A549 (cell line): ENCODE data around the gene PCSK5. TPM values are rescaled to one million over a fixed set of nuclear protein-coding genes. Genes with fewer than 3 reads are reported as not detected.

Experiments
- ATAC-seq, 2 experiments: fragments of 200-7000 bp in 1 of 2; fragments of >200 bp in 1 of 2; cut with Nextera tagmentation in 1 of 2; cut with Tn5 transposase in 1 of 2; 3 replicates each; pipeline versions ENCODE4 v1.8.0 to v1.9.1; 2018 to 2020; ENCODE audit warnings: mild to moderate bottlenecking in 1 of 2, moderate library complexity in 1 of 2
- CTCF ChIA-PET: fragments of 300-600 bp; sonication (Branson Sonifier 250); formaldehyde crosslinking; extraction: SDS; loops from one replicate; lab custom pipeline; 2021; ENCODE audit warnings: antibody characterized with exemption, inconsistent platforms; lab: Yijun Ruan, JAX
- POLR2A ChIA-PET: fragments of 350-600 bp; formaldehyde crosslinking; extraction: SDS; loops from one replicate; lab custom pipeline; 2021; ENCODE audit warnings: antibody characterized with exemption, inconsistent platforms; lab: Yijun Ruan, JAX
- DNase-seq, 2 experiments: peaks; one replicate each; pipeline versions ENCODE4 v3.0.0 to v3.0.0-alpha.2; 2011 to 2016; ENCODE audit warnings: low read depth in 1 of 2, low spot score in 1 of 2
- FAIRE-seq: peaks from 2 replicates; lab custom pipeline; 2011; peaks lifted over from hg19 to GRCh38; lab: Jason Lieb, UNC
- H3K27ac ChIP-seq, 2 experiments: fragments of >200 bp; sonication (Bioruptor Twin); formaldehyde crosslinking; 3 replicates each; pipeline ENCODE4 v1.5.1; 2016 to 2017
- H3K4me1 ChIP-seq: fragments of >200 bp; sonication (Bioruptor Twin); formaldehyde crosslinking; 3 replicates; pipeline ENCODE4 v1.6.1; 2016
- H3K4me2 ChIP-seq: fragments of >200 bp; sonication (Bioruptor Twin); formaldehyde crosslinking; 3 replicates; pipeline ENCODE4 v1.6.1; 2016
- H3K4me3 ChIP-seq: fragments of >200 bp; sonication (Bioruptor Twin); formaldehyde crosslinking; 3 replicates; pipeline ENCODE4 v1.5.1; 2016
- H3K9me3 ChIP-seq: fragments of >200 bp; sonication (Bioruptor Twin); formaldehyde crosslinking; 3 replicates; pipeline ENCODE4 v1.6.1; 2016
- CBX8 ChIP-seq: fragments of 200-600 bp; sonication (generic); IDR thresholded peaks from 2 replicates; pipeline ENCODE4 v1.6.1; 2016
- CHD2 ChIP-seq: fragments of 150-350 bp; IDR thresholded peaks from 2 replicates; pipeline ENCODE4 v1.6.1; 2014; ENCODE audit warnings: low read length; ENCODE audit not compliant: partially characterized antibody
- EHF ChIP-seq: fragments of 250-450 bp; sonication (Bioruptor Pico); IDR thresholded peaks from 2 replicates; pipeline ENCODE4 v1.5.0; 2020; ENCODE audit warnings: mild to moderate bottlenecking
- EHMT2 ChIP-seq: fragments of 200-600 bp; sonication (generic); IDR thresholded peaks from 2 replicates; pipeline ENCODE4 v1.6.1; 2016; ENCODE audit warnings: antibody characterized with exemption, low read depth, mild to moderate bottlenecking, moderate library complexity
- FOSL2 ChIP-seq, 2 experiments: fragments of 450-650 bp in 1 of 2; fragments of >200 bp in 1 of 2; sonication (Bioruptor Twin) in 1 of 2; formaldehyde crosslinking; IDR thresholded peaks; 2 replicates each; pipeline versions ENCODE4 v1.5.0 to v1.6.1; 2016 to 2020; ENCODE audit warnings: mild to moderate bottlenecking in 1 of 2, moderate library complexity in 1 of 2
- FOXS1 ChIP-seq: fragments of 250-450 bp; sonication (Bioruptor Pico); IDR thresholded peaks from 2 replicates; pipeline ENCODE4 v1.5.0; 2020; ENCODE audit warnings: mild to moderate bottlenecking, moderate library complexity
- HDAC2 ChIP-seq: fragments of 200-600 bp; sonication (generic); IDR thresholded peaks from 2 replicates; pipeline ENCODE4 v1.6.1; 2016
- HOXB13 ChIP-seq: fragments of 250-450 bp; sonication (Bioruptor Pico); IDR thresholded peaks from 2 replicates; pipeline ENCODE4 v1.5.0; 2020; ENCODE audit warnings: low read depth, mild to moderate bottlenecking, moderate library complexity
- JUNB ChIP-seq: fragments of >200 bp; sonication (Bioruptor Twin); formaldehyde crosslinking; IDR thresholded peaks from 2 replicates; pipeline ENCODE4 v1.6.1; 2016
- KDM1A ChIP-seq: fragments of 200-600 bp; sonication (generic); IDR thresholded peaks from 2 replicates; pipeline ENCODE4 v1.6.1; 2016; ENCODE audit warnings: low read depth, mild to moderate bottlenecking
- MAFK ChIP-seq: fragments of 450-650 bp; IDR thresholded peaks from 2 replicates; pipeline ENCODE4 v1.6.1; 2014; ENCODE audit not compliant: partially characterized antibody
- MAX ChIP-seq: IDR thresholded peaks from 2 replicates; pipeline ENCODE4 v1.6.1; 2012
- MYC ChIP-seq: IDR thresholded peaks from 2 replicates; pipeline ENCODE4 v1.6.1; 2012; ENCODE audit warnings: mild to moderate bottlenecking, inconsistent platforms, low read length, improper control_type of control experiment, borderline replicate concordance
- NPAS2 ChIP-seq: fragments of 250-450 bp; sonication (Bioruptor Pico); IDR thresholded peaks from 2 replicates; pipeline ENCODE4 v1.8.0; 2022; ENCODE audit warnings: mild to moderate bottlenecking, moderate library complexity, borderline replicate concordance
- PHF8 ChIP-seq: fragments of 200-600 bp; sonication (generic); IDR thresholded peaks from 2 replicates; pipeline ENCODE4 v1.6.1; 2016; ENCODE audit warnings: low read depth, mild to moderate bottlenecking, antibody characterized with exemption, moderate library complexity, borderline replicate concordance
- POLR2A ChIP-seq: IDR thresholded peaks from 2 replicates; pipeline ENCODE4 v1.6.1; 2012; ENCODE audit warnings: mild to moderate bottlenecking, low read length
- ZFP36 ChIP-seq: fragments of 450-650 bp; IDR thresholded peaks from 2 replicates; pipeline ENCODE4 v1.6.1; 2014; ENCODE audit warnings: borderline replicate concordance; ENCODE audit not compliant: partially characterized antibody
- ZSCAN20 ChIP-seq: fragments of 250-450 bp; sonication (Bioruptor Pico); IDR thresholded peaks from 2 replicates; pipeline ENCODE4 v1.8.0; 2022; ENCODE audit warnings: mild to moderate bottlenecking, moderate library complexity
- WGBS: methylation state at CpG from one replicate; pipeline ENCODE4 v1.1.6; 2017; ENCODE audit errors: missing lambda C conversion rate; 5-methylcytosine and 5-hydroxymethylcytosine counted together
- polyA plus RNA-seq, 4 experiments: library from polyadenylated mRNA; depleted of rRNA in 3 of 4; stranded (reverse); fragments of >200 nt; fragmentation: RNase III in 1 of 4; extraction: RNeasy Plus Mini Kit Qiagen cat#74134 plus additional on column Dnase treatment in 1 of 4; gene quantifications; 2 replicates in 3 of 4; 3 replicates in 1 of 4; pipeline ENCODE4 v1.2.3, GENCODE V29; 2011 to 2017
- TF ChIP-seq, protein P1 (sequence below): fragments of >200 bp; sonication (Bioruptor Twin); formaldehyde crosslinking; IDR thresholded peaks from 2 replicates; pipeline ENCODE4 v1.6.1; 2016
- TF ChIP-seq, protein P2 (sequence below): fragments of 450-650 bp; IDR thresholded peaks from 2 replicates; pipeline ENCODE4 v1.6.1; 2014; ENCODE audit warnings: antibody characterized with exemption

The PCSK5 gene
- polyA plus RNA-seq, 2 of the 4 experiments (the other 2 are of a cell fraction): 1.3 to 6.7 TPM

DNA sequence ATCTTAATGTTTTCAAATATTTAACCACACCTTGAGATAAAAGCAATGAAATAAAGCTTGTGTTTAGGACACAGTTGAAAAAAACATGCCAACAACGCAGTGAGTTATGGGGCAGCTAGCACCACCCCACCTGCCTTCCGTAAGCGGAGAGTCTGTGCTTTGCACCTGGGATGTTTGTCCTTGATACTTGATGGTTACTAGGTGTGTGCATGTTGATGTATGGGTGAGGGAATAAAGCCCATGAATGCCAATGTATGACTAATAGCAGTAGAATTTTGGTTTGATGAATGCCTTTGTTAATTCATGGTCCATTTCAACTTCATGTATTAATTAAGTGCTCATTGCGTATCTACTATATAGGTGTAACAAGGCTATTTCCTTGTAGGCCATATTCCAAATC lies 74.0 kb downstream of the PCSK5 start:
- Histone ChIP-seq H3K27ac (no peak overlapping the region), H3K4me3 (no peak overlapping the region), H3K9me3 (no peaks in the 10 kb centered on the region), H3K4me2 (no peak overlapping the region), H3K4me1 (no peaks in the 10 kb centered on the region)
- ATAC-seq (no peak), DNase-seq (peak in 1 of 2 experiments; percentile 17)
- POLR2A ChIA-PET: no interaction called here
- WGBS: 74% methylated on average over 4 of the region's 4 CpGs
- no peak for TF ChIP-seq HDAC2
- no peak for TF ChIP-seq EHMT2
- no peak for TF ChIP-seq FOXS1 (CRISPR knock-in tag)
- TF ChIP-seq NPAS2: no peak
- no peak for TF ChIP-seq ZFP36
- TF ChIP-seq, all 56 proteins: peak for 0
- CTCF ChIA-PET: no interaction called here
- no peak for FAIRE-seq

- Histone ChIP-seq H3K4me2 (no peak overlapping the region), H3K4me3 (no peak overlapping the region), H3K27ac (no peak overlapping the region), H3K4me1 (no peaks in the 10 kb centered on the region), H3K9me3 (no peaks in the 10 kb centered on the region)
- TF ChIP-seq, protein P1, sequence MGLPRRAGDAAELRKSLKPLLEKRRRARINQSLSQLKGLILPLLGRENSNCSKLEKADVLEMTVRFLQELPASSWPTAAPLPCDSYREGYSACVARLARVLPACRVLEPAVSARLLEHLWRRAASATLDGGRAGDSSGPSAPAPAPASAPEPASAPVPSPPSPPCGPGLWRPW: no peak
- TF ChIP-seq MAFK (no peak), HDAC2 (no peak), JUNB (no peak), FOXS1 (CRISPR knock-in tag) (no peak), CHD2 (no peak)
- DNase-seq (no peak), FAIRE-seq (no peak), ATAC-seq (no peak)
- POLR2A ChIA-PET: no interaction called here
- CTCF ChIA-PET: no interaction called here
- WGBS: 53% methylated on average over 4 of the region's 4 CpGs
These were observed 74.8 kb downstream of the PCSK5 start for GRCh38 chr9:75965231-75965630.

- Histone ChIP-seq H3K4me1 (no peaks in the 10 kb centered on the region), H3K4me2 (no peak overlapping the region), H3K27ac (no peak overlapping the region), H3K9me3 (no peaks in the 10 kb centered on the region), H3K4me3 (no peak overlapping the region)
- ChIA-PET POLR2A (no interaction called here), CTCF (no interaction called here)
- DNase-seq (no peak), ATAC-seq (no peak), FAIRE-seq (no peak)
- 82% methylated on average over 7 of the region's 7 CpGs for WGBS
- TF ChIP-seq, protein P2, sequence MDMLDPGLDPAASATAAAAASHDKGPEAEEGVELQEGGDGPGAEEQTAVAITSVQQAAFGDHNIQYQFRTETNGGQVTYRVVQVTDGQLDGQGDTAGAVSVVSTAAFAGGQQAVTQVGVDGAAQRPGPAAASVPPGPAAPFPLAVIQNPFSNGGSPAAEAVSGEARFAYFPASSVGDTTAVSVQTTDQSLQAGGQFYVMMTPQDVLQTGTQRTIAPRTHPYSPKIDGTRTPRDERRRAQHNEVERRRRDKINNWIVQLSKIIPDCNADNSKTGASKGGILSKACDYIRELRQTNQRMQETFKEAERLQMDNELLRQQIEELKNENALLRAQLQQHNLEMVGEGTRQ: no peak
- no peak for TF ChIP-seq JUNB
- no peak for TF ChIP-seq PHF8
- no peak for TF ChIP-seq FOSL2 (IDR thresholded peaks at IDR 0.05)
- TF ChIP-seq FOSL2 (CRISPR knock-in tag; IDR thresholded peaks at IDR 0.05): no peak
- TF ChIP-seq MAX: no peak
- no peak for TF ChIP-seq EHF (CRISPR knock-in tag)
- no peak for TF ChIP-seq CBX8
- TF ChIP-seq KDM1A: no peak
- TF ChIP-seq ZSCAN20: no peak
These were observed 77.1 kb downstream of the PCSK5 start for GRCh38 chr9:75967556-75967955.

DNA sequence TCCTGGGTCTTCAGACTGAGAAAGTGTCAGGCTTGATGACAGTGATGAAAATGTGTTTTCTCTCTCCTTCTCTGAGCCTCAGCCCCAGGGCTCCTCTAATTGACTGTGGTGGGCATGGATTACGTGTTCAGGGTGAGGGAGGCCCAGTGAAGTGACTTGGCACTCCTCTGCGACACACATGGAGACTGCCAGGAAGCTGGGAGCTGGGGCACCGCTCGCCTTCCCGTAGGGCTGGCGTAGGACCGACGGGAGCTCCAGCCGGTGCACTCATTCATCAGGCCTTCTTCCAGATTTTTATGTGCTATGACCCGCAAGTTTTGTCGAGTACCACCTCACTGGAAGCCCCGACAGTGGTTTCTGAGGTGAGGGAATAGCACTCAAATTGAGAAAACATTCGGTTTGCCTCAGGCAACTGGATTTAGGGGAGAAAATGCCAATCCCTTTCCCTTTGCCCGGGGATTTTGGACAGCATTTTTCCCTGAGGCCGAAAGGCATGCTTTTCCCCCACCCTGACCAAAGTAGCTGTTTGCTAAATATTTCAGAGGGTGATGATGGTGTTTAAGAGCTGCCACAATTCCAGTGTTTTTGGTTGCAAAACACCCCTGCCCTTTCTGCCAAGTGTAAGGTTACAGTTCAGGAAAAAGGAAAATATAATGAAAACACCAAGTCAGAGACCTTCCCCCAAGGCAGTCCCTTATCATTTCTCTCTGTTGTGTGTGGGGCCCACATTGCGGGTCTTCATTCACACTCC lies 83.7 kb downstream of the PCSK5 start:
- FAIRE-seq: no peak
- no peaks in the 10 kb centered on the region for H3K9me3 ChIP-seq

More for the DNA sequence above, 83.7 kb downstream of the PCSK5 start:
- 78% methylated on average over 16 of the region's 16 CpGs for WGBS
- Histone ChIP-seq H3K27ac (no peak overlapping the region), H3K4me3 (no peak overlapping the region), H3K4me1 (peaks cover 2% of the 10 kb centered on the region; the same call in 1 of the 3 replicates), H3K4me2 (no peak overlapping the region)
- DNase-seq: no peak
- TF ChIP-seq HOXB13 (CRISPR knock-in tag) (no peak), FOXS1 (CRISPR knock-in tag) (no peak), MYC (no peak), POLR2A (no peak)
- TF ChIP-seq, protein P1: no peak
- ChIA-PET CTCF (no interaction called here), POLR2A (no interaction called here)
- ATAC-seq: no peak
